Astrocyte (in vitro differentiated cells and primary cell): Measurements from ENCODE around the gene NDUFA11. TPM values are rescaled to one million over a fixed set of nuclear protein-coding genes. Genes with fewer than 3 reads are reported as not detected.

Experiments used
- DNase-seq: peaks from one replicate; pipeline ENCODE4 v3.0.0-alpha.2; 2010; ENCODE audit warnings: low read depth
- FAIRE-seq: peaks from 2 replicates; lab custom pipeline; 2011; peaks lifted over from hg19 to GRCh38; lab: Jason Lieb, UNC
- H2AFZ ChIP-seq: 2 replicates; pipeline ENCODE4 v1.6.0; 2012; ENCODE audit warnings: low read depth, low read length, inconsistent platforms
- H3K27ac ChIP-seq: 2 replicates; pipeline ENCODE4 v1.5.1; 2011; ENCODE audit warnings: low read depth, low read length, inconsistent platforms
- H3K27me3 ChIP-seq: 2 replicates; pipeline ENCODE4 v1.6.0; 2011; ENCODE audit warnings: low read length, inconsistent platforms; ENCODE audit not compliant: insufficient read depth
- H3K36me3 ChIP-seq: 2 replicates; pipeline ENCODE4 v1.5.1; 2011; ENCODE audit warnings: low read length, inconsistent platforms; ENCODE audit not compliant: insufficient read depth
- H3K4me1 ChIP-seq: 2 replicates; pipeline ENCODE4 v1.5.1; 2011; ENCODE audit warnings: low read length, inconsistent platforms; ENCODE audit not compliant: insufficient read depth
- H3K4me2 ChIP-seq: 2 replicates; pipeline ENCODE4 v1.6.0; 2012; ENCODE audit warnings: low read length, inconsistent platforms
- H3K4me3 ChIP-seq: 2 replicates; pipeline ENCODE4 v1.5.1; 2011; ENCODE audit warnings: low read depth, mild to moderate bottlenecking, low read length, inconsistent platforms; ENCODE audit not compliant: insufficient read depth
- H3K79me2 ChIP-seq: 2 replicates; pipeline ENCODE4 v1.6.0; 2012; ENCODE audit warnings: mild to moderate bottlenecking, low read length, inconsistent platforms; ENCODE audit not compliant: insufficient read depth
- H3K9ac ChIP-seq: 2 replicates; pipeline ENCODE4 v1.6.0; 2012; ENCODE audit warnings: mild to moderate bottlenecking, low read length, inconsistent platforms
- H3K9me3 ChIP-seq: 2 replicates; pipeline ENCODE4 v1.5.1; 2012; ENCODE audit warnings: low read depth, mild to moderate bottlenecking, low read length, inconsistent platforms; ENCODE audit not compliant: insufficient read depth
- H4K20me1 ChIP-seq: 2 replicates; pipeline ENCODE4 v1.6.0; 2012; ENCODE audit warnings: low read length, inconsistent platforms; ENCODE audit not compliant: insufficient read depth
- H3K27ac Mint-ChIP-seq: one replicate; pipeline ENCODE4 v1.8.0; 2021; ENCODE audit warnings: mild to moderate bottlenecking, mixed read lengths; ENCODE audit not compliant: unreplicated experiment
- H3K27me3 Mint-ChIP-seq: one replicate; pipeline ENCODE4 v1.8.0; 2021; ENCODE audit warnings: low read depth, mixed read lengths; ENCODE audit not compliant: unreplicated experiment
- H3K36me3 Mint-ChIP-seq: one replicate; pipeline ENCODE4 v1.8.0; 2021; ENCODE audit warnings: low read depth, mixed read lengths; ENCODE audit not compliant: unreplicated experiment
- H3K4me1 Mint-ChIP-seq: one replicate; pipeline ENCODE4 v1.8.0; 2021; ENCODE audit warnings: low read depth, mixed read lengths; ENCODE audit not compliant: unreplicated experiment
- H3K4me3 Mint-ChIP-seq: one replicate; pipeline ENCODE4 v1.8.0; 2021; ENCODE audit warnings: mild to moderate bottlenecking, moderate library complexity, mixed read lengths; ENCODE audit not compliant: unreplicated experiment
- H3K9me3 Mint-ChIP-seq: one replicate; pipeline ENCODE4 v1.8.0; 2021; ENCODE audit warnings: mild to moderate bottlenecking, mixed read lengths; ENCODE audit not compliant: unreplicated experiment
- CTCF ChIP-seq: IDR thresholded peaks from 2 replicates; pipeline ENCODE4 v1.5.1; 2011; ENCODE audit warnings: low read depth, mild to moderate bottlenecking, inconsistent platforms, low read length, moderate library complexity; ENCODE audit not compliant: insufficient read depth
- EZH2 ChIP-seq: IDR thresholded peaks from 2 replicates; pipeline ENCODE4 v1.6.1; 2012; ENCODE audit warnings: mild to moderate bottlenecking, low read length, inconsistent platforms; ENCODE audit not compliant: insufficient read depth
- total RNA-seq: library from RNA; stranded (reverse); gene quantifications from 2 replicates; pipeline ENCODE4 v1.2.1, GENCODE V29; 2021

Gene NDUFA11
- total RNA-seq, 1 donor from 2014 or later = 286 TPM

- FAIRE-seq = no peak
- Mint-ChIP-seq H3K27ac (no peak overlapping the region), H3K4me1 (no peaks in the 10 kb centered on the region), H3K9me3 (no peaks in the 10 kb centered on the region), H3K27me3 (no peaks in the 10 kb centered on the region), H3K36me3 (peaks cover 13% of the 10 kb centered on the region), H3K4me3 (no peak overlapping the region)
- H4K20me1 ChIP-seq = peaks cover 1% of the 10 kb centered on the region
- H3K79me2 ChIP-seq = no peaks in the 10 kb centered on the region
- H3K9me3 ChIP-seq = no peaks in the 10 kb centered on the region
- no peaks in the 10 kb centered on the region for H3K4me1 ChIP-seq
- no peak for DNase-seq
- no peak overlapping the region for H3K9ac ChIP-seq
- H2AFZ ChIP-seq = no peak overlapping the region
- TF ChIP-seq CTCF = no peak
- TF ChIP-seq EZH2 = no peak
- H3K27ac ChIP-seq = no peak overlapping the region
- H3K4me3 ChIP-seq = no peak overlapping the region
- H3K36me3 ChIP-seq = peaks cover 38% of the 10 kb centered on the region
- H3K27me3 ChIP-seq = no peaks in the 10 kb centered on the region
- no peak overlapping the region for H3K4me2 ChIP-seq
These were observed 22.3 kb upstream of the NDUFA11 start for GRCh38 chr19:5925830-5926427.

DNA sequence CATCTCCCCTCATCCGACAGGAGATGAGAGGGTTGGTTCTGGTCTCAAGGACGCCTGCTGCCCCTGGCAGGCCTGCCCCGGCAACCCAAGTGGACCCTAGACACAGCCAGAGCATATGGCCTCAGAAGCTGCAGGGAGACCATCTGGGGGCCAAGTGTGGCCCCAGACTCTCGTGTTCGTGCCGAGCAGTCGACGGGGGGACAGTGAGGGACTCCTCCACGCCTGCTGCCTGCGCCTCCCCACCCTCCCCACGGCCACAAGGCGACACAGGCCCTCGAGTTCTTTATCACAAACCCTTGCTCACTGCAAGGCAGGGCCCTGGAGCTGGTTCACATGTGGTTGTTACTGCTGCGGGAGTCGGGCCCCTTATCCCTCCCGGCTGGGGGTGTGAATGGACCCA is 19.8 kb upstream of the NDUFA11 start:
- Histone ChIP-seq H3K4me3 (no peak overlapping the region), H3K4me1 (no peaks in the 10 kb centered on the region), H3K79me2 (no peaks in the 10 kb centered on the region), H3K36me3 (peaks cover 26% of the 10 kb centered on the region), H4K20me1 (no peaks in the 10 kb centered on the region), H3K9ac (no peak overlapping the region), H3K9me3 (no peaks in the 10 kb centered on the region), H2AFZ (no peak overlapping the region), H3K27ac (no peak overlapping the region), H3K27me3 (no peaks in the 10 kb centered on the region), H3K4me2 (no peak overlapping the region)
- no peaks in the 10 kb centered on the region for H3K27me3 Mint-ChIP-seq
- H3K27ac Mint-ChIP-seq = no peak overlapping the region
- H3K4me1 Mint-ChIP-seq = no peaks in the 10 kb centered on the region
- peaks cover 16% of the 10 kb centered on the region for H3K36me3 Mint-ChIP-seq
- FAIRE-seq (no peak), DNase-seq (no peak)
- no peak overlapping the region for H3K4me3 Mint-ChIP-seq
- TF ChIP-seq EZH2 (no peak), CTCF (no peak)
- H3K9me3 Mint-ChIP-seq = no peaks in the 10 kb centered on the region

DNA sequence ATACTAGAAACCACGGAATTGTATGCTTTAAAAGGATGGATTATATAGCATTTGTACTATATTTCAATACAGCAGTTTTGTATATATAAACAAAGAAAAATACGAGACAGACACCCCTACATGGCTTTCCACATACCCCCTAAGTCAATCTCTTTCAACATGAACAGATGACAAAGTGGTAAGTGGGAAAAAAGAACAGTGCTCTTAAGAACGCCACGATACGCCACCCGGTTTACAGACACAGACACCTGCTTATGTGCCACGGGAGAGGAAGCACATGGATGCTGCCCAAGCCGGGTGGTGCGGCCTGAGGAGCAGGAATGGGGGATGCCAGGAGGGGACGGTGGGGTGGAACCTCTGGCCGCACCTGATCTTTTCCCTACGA is 18.6 kb upstream of the NDUFA11 start:
- Mint-ChIP-seq H3K36me3 (peaks cover 17% of the 10 kb centered on the region), H3K4me3 (no peak overlapping the region), H3K4me1 (no peaks in the 10 kb centered on the region), H3K27ac (no peak overlapping the region), H3K9me3 (no peaks in the 10 kb centered on the region), H3K27me3 (no peaks in the 10 kb centered on the region)
- Histone ChIP-seq H3K9me3 (no peaks in the 10 kb centered on the region), H3K27me3 (no peaks in the 10 kb centered on the region), H2AFZ (no peak overlapping the region), H3K79me2 (no peaks in the 10 kb centered on the region), H4K20me1 (no peaks in the 10 kb centered on the region), H3K27ac (no peak overlapping the region), H3K9ac (no peak overlapping the region), H3K4me3 (no peak overlapping the region), H3K4me2 (no peak overlapping the region), H3K36me3 (peaks cover 16% of the 10 kb centered on the region), H3K4me1 (no peaks in the 10 kb centered on the region)
- DNase-seq = no peak
- FAIRE-seq = no peak
- TF ChIP-seq CTCF = no peak
- no peak for TF ChIP-seq EZH2
